OCI-LY3 (cell line): ENCODE measurements around the gene VWC2L.

Experiments used
- EZH2phosphoT487 ChIP-seq: fragments of 200-600 bp; shearing (Covaris generic); IDR thresholded peaks from 2 replicates; pipeline ENCODE4 v1.6.1; 2018; ENCODE audit warnings: antibody characterized with exemption, mixed run types, low read depth
- TF ChIP-seq, protein P1 (sequence below): fragments of 200-600, 300-600 bp; sonication (generic); IDR thresholded peaks from 2 replicates; pipeline ENCODE4 v1.5.1; 2014; ENCODE audit warnings: antibody characterized with exemption, low read length, low read depth

DNA sequence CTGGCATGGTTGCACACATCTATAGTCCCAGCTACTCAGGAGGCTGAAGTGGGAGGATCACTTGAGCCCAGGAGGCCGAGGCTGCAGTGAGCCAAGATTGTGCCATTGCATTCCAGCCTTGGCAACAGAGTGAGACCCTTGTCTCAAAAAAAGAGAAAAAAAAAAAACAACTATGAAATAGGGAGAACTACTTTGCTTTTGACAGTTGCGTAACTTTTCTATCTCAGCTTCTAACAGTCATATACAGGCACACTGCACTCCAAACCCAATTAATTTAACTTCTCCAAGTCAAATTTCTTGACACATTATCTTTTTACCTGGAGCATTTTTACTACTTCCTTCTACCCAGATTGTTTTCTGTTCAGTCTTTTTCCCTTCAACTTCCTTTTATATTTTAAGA is 24.1 kb upstream of the VWC2L start:
- TF ChIP-seq, protein P1, sequence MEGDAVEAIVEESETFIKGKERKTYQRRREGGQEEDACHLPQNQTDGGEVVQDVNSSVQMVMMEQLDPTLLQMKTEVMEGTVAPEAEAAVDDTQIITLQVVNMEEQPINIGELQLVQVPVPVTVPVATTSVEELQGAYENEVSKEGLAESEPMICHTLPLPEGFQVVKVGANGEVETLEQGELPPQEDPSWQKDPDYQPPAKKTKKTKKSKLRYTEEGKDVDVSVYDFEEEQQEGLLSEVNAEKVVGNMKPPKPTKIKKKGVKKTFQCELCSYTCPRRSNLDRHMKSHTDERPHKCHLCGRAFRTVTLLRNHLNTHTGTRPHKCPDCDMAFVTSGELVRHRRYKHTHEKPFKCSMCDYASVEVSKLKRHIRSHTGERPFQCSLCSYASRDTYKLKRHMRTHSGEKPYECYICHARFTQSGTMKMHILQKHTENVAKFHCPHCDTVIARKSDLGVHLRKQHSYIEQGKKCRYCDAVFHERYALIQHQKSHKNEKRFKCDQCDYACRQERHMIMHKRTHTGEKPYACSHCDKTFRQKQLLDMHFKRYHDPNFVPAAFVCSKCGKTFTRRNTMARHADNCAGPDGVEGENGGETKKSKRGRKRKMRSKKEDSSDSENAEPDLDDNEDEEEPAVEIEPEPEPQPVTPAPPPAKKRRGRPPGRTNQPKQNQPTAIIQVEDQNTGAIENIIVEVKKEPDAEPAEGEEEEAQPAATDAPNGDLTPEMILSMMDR = no peak
- TF ChIP-seq EZH2phosphoT487 = no peak
